DOHH2 (cell line): ENCODE results near the gene DEPDC1B.

Experiments used
- H3F3A ChIP-seq: fragments of 200-600 bp; sonication (generic), shearing (Covaris generic); 2 replicates; pipeline ENCODE4 v1.6.0; 2016; ENCODE audit warnings: antibody characterized with exemption, mild to moderate bottlenecking; ENCODE audit not compliant: control insufficient read depth, insufficient read depth
- H3K27ac ChIP-seq: fragments of 200-600 bp; sonication (generic); 2 replicates; pipeline ENCODE4 v1.5.1; 2014; ENCODE audit warnings: low read depth, mild to moderate bottlenecking, low read length, moderate library complexity
- H3K27me3 ChIP-seq: fragments of 200-600 bp; sonication (generic); 2 replicates; pipeline ENCODE4 v1.6.1; 2014; ENCODE audit warnings: mild to moderate bottlenecking, low read length, mixed read lengths; ENCODE audit not compliant: control insufficient read depth
- H3K36me3 ChIP-seq: fragments of 200-600 bp; sonication (generic); 2 replicates; pipeline ENCODE4 v1.6.1; 2014; ENCODE audit warnings: mild to moderate bottlenecking, low read length, moderate library complexity, mixed read lengths; ENCODE audit not compliant: control insufficient read depth
- H3K4me1 ChIP-seq: fragments of 200-600 bp; sonication (generic); 2 replicates; pipeline ENCODE4 v1.6.1; 2014; ENCODE audit warnings: mild to moderate bottlenecking, low read length, mixed read lengths; ENCODE audit not compliant: control insufficient read depth
- H3K4me2 ChIP-seq: fragments of 200-600 bp; sonication (generic); 2 replicates; pipeline ENCODE4 v1.6.0; 2014; ENCODE audit warnings: mild to moderate bottlenecking, low read length, moderate library complexity
- H3K4me3 ChIP-seq: fragments of 200-600 bp; sonication (generic); 2 replicates; pipeline ENCODE4 v1.5.1; 2014; ENCODE audit warnings: mild to moderate bottlenecking, low read length, mixed read lengths
- H3K79me2 ChIP-seq: fragments of 200-600 bp; sonication (generic); 2 replicates; pipeline ENCODE4 v1.6.1; 2014; ENCODE audit warnings: mild to moderate bottlenecking, low read length, mixed read lengths; ENCODE audit not compliant: control insufficient read depth
- H3K9me2 ChIP-seq: fragments of 200-600 bp; sonication (generic); replicated peaks from 2 replicates; pipeline ENCODE4 v1.6.1; 2014; ENCODE audit warnings: mild to moderate bottlenecking, low read length, mixed read lengths; ENCODE audit not compliant: control insufficient read depth
- H3K9me3 ChIP-seq: fragments of 200-600 bp; sonication (generic); 2 replicates; pipeline ENCODE4 v1.6.1; 2014; ENCODE audit warnings: antibody characterized with exemption, low read length, mixed read lengths; ENCODE audit not compliant: control insufficient read depth, insufficient read depth
- H4K20me1 ChIP-seq: fragments of 200-600 bp; sonication (generic); 2 replicates; pipeline ENCODE4 v1.6.0; 2014; ENCODE audit warnings: low read depth, mild to moderate bottlenecking, antibody characterized with exemption, low read length, moderate library complexity; ENCODE audit not compliant: control insufficient read depth, insufficient read depth
- EZH2phosphoT487 ChIP-seq: fragments of 200-600 bp; sonication (generic); IDR thresholded peaks from 2 replicates; pipeline ENCODE4 v1.6.1; 2017; ENCODE audit warnings: borderline replicate concordance, mild to moderate bottlenecking, antibody characterized with exemption, low read length, moderate library complexity, mixed read lengths
- TF ChIP-seq, protein P1 (sequence below): fragments of 200-600 bp; sonication (generic); IDR thresholded peaks from one replicate; pipeline ENCODE4 v1.5.1; 2014; ENCODE audit warnings: antibody characterized with exemption, mild to moderate bottlenecking, low read depth, low read length; ENCODE audit not compliant: poor library complexity, severe bottlenecking

Gene DEPDC1B

DNA sequence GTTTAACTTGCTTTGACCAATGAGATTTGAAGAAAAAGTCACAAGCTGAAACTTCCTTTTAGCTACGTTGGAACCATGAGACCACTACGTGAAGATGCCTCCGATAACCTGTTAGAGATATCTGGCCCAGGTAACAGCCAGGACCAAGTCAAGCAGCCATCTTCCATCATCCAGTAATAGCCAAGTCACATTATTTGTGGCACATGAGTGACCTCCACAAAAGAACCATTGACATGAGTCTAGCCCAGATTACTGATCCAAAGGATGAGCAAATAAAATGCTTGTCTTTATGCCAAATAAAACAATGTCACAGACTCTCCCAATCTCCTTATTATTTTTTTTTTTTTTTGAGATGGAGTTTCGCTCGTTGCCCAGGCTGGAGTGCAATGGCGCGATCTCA lies 1.6 kb downstream of the DEPDC1B start:
- H4K20me1 ChIP-seq: no peaks in the 10 kb centered on the region; the same call in 1 of the 2 replicates
- peaks cover 22% of the 10 kb centered on the region for H3K27me3 ChIP-seq
- H3K9me3 ChIP-seq: no peaks in the 10 kb centered on the region
- H3K4me3 ChIP-seq: peak overlapping the region; percentile 18; the same call in 1 of the 2 replicates
- H3K4me1 ChIP-seq: peaks cover 28% of the 10 kb centered on the region
- H3K79me2 ChIP-seq: peaks cover 60% of the 10 kb centered on the region
- no peak overlapping the region for H3K27ac ChIP-seq
- H3K36me3 ChIP-seq: peaks cover 3% of the 10 kb centered on the region; the same call in 1 of the 2 replicates
- no peaks in the 10 kb centered on the region for H3K9me2 ChIP-seq
- TF ChIP-seq EZH2phosphoT487: no peak
- TF ChIP-seq, protein P1, sequence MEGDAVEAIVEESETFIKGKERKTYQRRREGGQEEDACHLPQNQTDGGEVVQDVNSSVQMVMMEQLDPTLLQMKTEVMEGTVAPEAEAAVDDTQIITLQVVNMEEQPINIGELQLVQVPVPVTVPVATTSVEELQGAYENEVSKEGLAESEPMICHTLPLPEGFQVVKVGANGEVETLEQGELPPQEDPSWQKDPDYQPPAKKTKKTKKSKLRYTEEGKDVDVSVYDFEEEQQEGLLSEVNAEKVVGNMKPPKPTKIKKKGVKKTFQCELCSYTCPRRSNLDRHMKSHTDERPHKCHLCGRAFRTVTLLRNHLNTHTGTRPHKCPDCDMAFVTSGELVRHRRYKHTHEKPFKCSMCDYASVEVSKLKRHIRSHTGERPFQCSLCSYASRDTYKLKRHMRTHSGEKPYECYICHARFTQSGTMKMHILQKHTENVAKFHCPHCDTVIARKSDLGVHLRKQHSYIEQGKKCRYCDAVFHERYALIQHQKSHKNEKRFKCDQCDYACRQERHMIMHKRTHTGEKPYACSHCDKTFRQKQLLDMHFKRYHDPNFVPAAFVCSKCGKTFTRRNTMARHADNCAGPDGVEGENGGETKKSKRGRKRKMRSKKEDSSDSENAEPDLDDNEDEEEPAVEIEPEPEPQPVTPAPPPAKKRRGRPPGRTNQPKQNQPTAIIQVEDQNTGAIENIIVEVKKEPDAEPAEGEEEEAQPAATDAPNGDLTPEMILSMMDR: no peak
- no peaks in the 10 kb centered on the region for H3F3A ChIP-seq
- H3K4me2 ChIP-seq: peak overlapping the region; percentile 94

DNA sequence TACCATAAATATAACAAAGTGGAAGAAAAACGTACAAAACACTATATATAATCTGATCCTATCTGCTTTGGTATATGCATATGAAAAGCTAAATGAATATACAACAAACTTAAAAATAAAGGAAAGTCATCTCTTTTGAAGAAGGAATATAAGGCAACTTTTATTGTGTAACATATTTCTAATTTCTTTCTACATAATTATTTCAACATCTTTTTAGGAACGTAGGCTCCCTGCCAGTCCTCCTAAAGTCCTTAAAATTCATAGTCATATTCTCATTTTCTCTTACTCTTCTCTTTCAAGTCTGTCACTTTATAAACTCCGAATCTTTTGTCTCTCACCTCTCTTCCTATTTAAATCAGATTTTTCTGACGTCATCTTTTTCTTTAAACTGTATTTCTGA lies 9.6 kb downstream of the DEPDC1B start:
- H3K9me2 ChIP-seq: no peaks in the 10 kb centered on the region
- no peaks in the 10 kb centered on the region for H3K9me3 ChIP-seq
- no peaks in the 10 kb centered on the region; the same call in 1 of the 2 replicates for H4K20me1 ChIP-seq
- H3K79me2 ChIP-seq: peaks cover 76% of the 10 kb centered on the region
- H3F3A ChIP-seq: no peaks in the 10 kb centered on the region
- peaks cover 10% of the 10 kb centered on the region for H3K4me1 ChIP-seq
- no peak overlapping the region for H3K4me3 ChIP-seq
- no peaks in the 10 kb centered on the region for H3K27me3 ChIP-seq
- 0 out of 2 replicates have a peak overlapping the region, but pooled peaks have one; percentile 23 for H3K4me2 ChIP-seq
- peaks cover 20% of the 10 kb centered on the region for H3K36me3 ChIP-seq
- TF ChIP-seq, protein P1: no peak
- TF ChIP-seq EZH2phosphoT487: no peak
- H3K27ac ChIP-seq: no peak overlapping the region

DNA sequence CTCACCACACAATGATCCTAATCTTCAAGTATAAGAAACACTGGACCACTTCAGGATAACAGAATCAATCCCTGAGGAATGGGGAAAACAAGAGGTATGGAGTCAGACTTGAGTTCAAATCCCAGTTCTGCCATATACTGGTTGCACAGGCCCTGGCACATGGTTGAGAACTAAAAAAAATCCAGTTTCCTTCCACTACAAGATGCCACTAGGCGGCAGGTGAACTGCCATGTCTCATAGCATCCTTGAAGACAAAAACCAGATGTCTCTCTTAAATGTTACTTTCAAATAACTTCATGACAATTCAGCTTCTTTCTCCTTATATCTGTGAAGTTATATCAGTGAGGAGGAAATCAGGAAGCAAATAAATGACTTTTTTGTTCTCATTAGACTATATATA lies 11.0 kb downstream of the DEPDC1B start:
- no peaks in the 10 kb centered on the region for H4K20me1 ChIP-seq
- H3K4me1 ChIP-seq: peaks cover 10% of the 10 kb centered on the region
- no peak overlapping the region for H3K27ac ChIP-seq
- H3K4me3 ChIP-seq: no peak overlapping the region
- H3K9me3 ChIP-seq: no peaks in the 10 kb centered on the region
- TF ChIP-seq EZH2phosphoT487: no peak
- TF ChIP-seq, protein P1: no peak
- no peaks in the 10 kb centered on the region for H3K9me2 ChIP-seq
- no peaks in the 10 kb centered on the region for H3K27me3 ChIP-seq
- no peak overlapping the region for H3K4me2 ChIP-seq
- peaks cover 70% of the 10 kb centered on the region for H3K79me2 ChIP-seq
- H3F3A ChIP-seq: no peaks in the 10 kb centered on the region
- H3K36me3 ChIP-seq: peaks cover 22% of the 10 kb centered on the region
